Measurements from ENCODE around the gene ABHD2. TPM values are rescaled to one million over a fixed set of nuclear protein-coding genes. Genes with fewer than 3 reads are reported as not detected.
A peak's percentile ranks its signal among the peaks of the same experiment; 100 is the strongest.

ABHD2 gene
- total and polyA plus RNA-seq, 9 of the 15 experiments (the other 6 are each of a cell fraction or from before 2014, with no cell fraction given) = 16.9 to 99.8 (median 47.5) TPM

DNA sequence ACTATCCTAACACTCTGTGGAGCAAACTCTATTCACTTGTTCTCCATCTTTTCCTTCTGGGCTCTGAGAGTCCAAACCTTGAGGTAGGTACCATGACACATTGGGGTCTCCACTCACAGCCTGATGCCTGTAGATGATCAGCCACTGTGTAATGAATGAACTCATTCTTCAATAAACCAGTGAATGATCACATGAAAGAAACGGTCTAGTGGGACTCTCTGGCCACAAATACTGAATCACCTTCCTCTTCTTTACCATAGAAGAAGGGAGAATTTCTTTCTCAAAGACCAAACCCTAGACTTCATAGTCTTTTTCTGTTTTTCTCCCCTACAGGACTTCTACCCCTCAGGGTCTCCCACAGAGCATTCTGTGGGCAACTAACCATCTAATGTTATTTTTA is 20.5 kb upstream of the ABHD2 start:
- no peaks in the 10 kb centered on the region for H3K36me3 ChIP-seq (ENCODE audit: control insufficient read depth, insufficient read depth, low read length)
- BruUV-seq (replicated peaks) = no TSS peak
- H2AFZ ChIP-seq (ENCODE audit: low read depth, low read length) = no peak overlapping the region
- H3K4me3 ChIP-seq = no peak overlapping the region
- ChIA-PET CTCF (ENCODE audit: low intra/inter-chr PET ratio) (no interaction called here), POLR2A (no interaction called here)
- FAIRE-seq = no peak
- peak overlapping the region; percentile 55; the same call in 2 of the 3 replicates for H3K27ac ChIP-seq (ENCODE audit: extremely low read depth, low read depth, low read length)
- in situ Hi-C loops (cut with MboI) = no loop called here
- no peak for ATAC-seq
- no peaks in the 10 kb centered on the region for H3K79me2 ChIP-seq (ENCODE audit: control insufficient read depth, insufficient read depth, low read length)
- no peaks in the 10 kb centered on the region for H3K27me3 ChIP-seq (ENCODE audit: control insufficient read depth in 2 of 2, insufficient read depth in 2 of 2, low read length in 2 of 2)
- peaks cover 10 to 25% of the 10 kb centered on the region in 2 experiments for H3K4me1 ChIP-seq (replicated peaks in 1 of 2; ENCODE audit: control insufficient read depth in 2 of 2, insufficient read depth in 2 of 2, low read length in 2 of 2)
- H4K20me1 ChIP-seq (replicated peaks; ENCODE audit: control insufficient read depth, insufficient read depth, low read length) = no peaks in the 10 kb centered on the region
- no peak overlapping the region for H3K4me2 ChIP-seq (ENCODE audit: insufficient read depth, low read length)
- no peak overlapping the region for H3K9ac ChIP-seq (ENCODE audit: insufficient read depth in 1 of 2, low read depth in 2 of 2, low read length in 2 of 2)
- H3K9me1 ChIP-seq (ENCODE audit: control insufficient read depth, insufficient read depth, low read length) = no peaks in the 10 kb centered on the region
- peaks cover 33% of the 10 kb centered on the region for H3K9me3 ChIP-seq (replicated peaks; ENCODE audit: control insufficient read depth, insufficient read depth, low read depth, low read length)
- intact Hi-C loops (cut with micrococcal nuclease) = no loop called here
- DNase-seq (ENCODE audit: extremely low read depth in 1 of 4, low spot score in 3 of 4) = no peak
- 13% methylated on average over 1 of the region's 1 CpG for WGBS (ENCODE audit: insufficient coverage, low coverage, missing lambda C conversion rate)
- TF ChIP-seq, protein P1, sequence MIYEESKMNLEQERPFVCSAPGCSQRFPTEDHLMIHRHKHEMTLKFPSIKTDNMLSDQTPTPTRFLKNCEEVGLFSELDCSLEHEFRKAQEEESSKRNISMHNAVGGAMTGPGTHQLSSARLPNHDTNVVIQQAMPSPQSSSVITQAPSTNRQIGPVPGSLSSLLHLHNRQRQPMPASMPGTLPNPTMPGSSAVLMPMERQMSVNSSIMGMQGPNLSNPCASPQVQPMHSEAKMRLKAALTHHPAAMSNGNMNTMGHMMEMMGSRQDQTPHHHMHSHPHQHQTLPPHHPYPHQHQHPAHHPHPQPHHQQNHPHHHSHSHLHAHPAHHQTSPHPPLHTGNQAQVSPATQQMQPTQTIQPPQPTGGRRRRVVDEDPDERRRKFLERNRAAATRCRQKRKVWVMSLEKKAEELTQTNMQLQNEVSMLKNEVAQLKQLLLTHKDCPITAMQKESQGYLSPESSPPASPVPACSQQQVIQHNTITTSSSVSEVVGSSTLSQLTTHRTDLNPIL (CRISPR knock-in tag; IDR thresholded peaks at IDR 0.05) = no peak
- TF ChIP-seq HEY1 (CRISPR knock-in tag; IDR thresholded peaks at IDR 0.05; ENCODE audit: borderline replicate concordance) = no peak
- TF ChIP-seq FOXJ2 (tag; IDR thresholded peaks at IDR 0.05) = no peak
- TF ChIP-seq, protein P2, sequence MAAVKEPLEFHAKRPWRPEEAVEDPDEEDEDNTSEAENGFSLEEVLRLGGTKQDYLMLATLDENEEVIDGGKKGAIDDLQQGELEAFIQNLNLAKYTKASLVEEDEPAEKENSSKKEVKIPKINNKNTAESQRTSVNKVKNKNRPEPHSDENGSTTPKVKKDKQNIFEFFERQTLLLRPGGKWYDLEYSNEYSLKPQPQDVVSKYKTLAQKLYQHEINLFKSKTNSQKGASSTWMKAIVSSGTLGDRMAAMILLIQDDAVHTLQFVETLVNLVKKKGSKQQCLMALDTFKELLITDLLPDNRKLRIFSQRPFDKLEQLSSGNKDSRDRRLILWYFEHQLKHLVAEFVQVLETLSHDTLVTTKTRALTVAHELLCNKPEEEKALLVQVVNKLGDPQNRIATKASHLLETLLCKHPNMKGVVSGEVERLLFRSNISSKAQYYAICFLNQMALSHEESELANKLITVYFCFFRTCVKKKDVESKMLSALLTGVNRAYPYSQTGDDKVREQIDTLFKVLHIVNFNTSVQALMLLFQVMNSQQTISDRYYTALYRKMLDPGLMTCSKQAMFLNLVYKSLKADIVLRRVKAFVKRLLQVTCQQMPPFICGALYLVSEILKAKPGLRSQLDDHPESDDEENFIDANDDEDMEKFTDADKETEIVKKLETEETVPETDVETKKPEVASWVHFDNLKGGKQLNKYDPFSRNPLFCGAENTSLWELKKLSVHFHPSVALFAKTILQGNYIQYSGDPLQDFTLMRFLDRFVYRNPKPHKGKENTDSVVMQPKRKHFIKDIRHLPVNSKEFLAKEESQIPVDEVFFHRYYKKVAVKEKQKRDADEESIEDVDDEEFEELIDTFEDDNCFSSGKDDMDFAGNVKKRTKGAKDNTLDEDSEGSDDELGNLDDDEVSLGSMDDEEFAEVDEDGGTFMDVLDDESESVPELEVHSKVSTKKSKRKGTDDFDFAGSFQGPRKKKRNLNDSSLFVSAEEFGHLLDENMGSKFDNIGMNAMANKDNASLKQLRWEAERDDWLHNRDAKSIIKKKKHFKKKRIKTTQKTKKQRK (IDR thresholded peaks at IDR 0.05; ENCODE audit: borderline replicate concordance, low read depth, low read length) = no peak
- no peak for TF ChIP-seq SRSF1 (IDR thresholded peaks at IDR 0.05; ENCODE audit: low read depth, low read length)
- TF ChIP-seq, protein P3, sequence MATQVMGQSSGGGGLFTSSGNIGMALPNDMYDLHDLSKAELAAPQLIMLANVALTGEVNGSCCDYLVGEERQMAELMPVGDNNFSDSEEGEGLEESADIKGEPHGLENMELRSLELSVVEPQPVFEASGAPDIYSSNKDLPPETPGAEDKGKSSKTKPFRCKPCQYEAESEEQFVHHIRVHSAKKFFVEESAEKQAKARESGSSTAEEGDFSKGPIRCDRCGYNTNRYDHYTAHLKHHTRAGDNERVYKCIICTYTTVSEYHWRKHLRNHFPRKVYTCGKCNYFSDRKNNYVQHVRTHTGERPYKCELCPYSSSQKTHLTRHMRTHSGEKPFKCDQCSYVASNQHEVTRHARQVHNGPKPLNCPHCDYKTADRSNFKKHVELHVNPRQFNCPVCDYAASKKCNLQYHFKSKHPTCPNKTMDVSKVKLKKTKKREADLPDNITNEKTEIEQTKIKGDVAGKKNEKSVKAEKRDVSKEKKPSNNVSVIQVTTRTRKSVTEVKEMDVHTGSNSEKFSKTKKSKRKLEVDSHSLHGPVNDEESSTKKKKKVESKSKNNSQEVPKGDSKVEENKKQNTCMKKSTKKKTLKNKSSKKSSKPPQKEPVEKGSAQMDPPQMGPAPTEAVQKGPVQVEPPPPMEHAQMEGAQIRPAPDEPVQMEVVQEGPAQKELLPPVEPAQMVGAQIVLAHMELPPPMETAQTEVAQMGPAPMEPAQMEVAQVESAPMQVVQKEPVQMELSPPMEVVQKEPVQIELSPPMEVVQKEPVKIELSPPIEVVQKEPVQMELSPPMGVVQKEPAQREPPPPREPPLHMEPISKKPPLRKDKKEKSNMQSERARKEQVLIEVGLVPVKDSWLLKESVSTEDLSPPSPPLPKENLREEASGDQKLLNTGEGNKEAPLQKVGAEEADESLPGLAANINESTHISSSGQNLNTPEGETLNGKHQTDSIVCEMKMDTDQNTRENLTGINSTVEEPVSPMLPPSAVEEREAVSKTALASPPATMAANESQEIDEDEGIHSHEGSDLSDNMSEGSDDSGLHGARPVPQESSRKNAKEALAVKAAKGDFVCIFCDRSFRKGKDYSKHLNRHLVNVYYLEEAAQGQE (IDR thresholded peaks at IDR 0.05; ENCODE audit: borderline replicate concordance) = no peak
- TF ChIP-seq, protein P3 (CRISPR knock-in tag; IDR thresholded peaks at IDR 0.05; ENCODE audit: low read depth) = no peak
- TF ChIP-seq NFATC3 (IDR thresholded peaks at IDR 0.05) = no peak
- no peak for TF ChIP-seq PURB (CRISPR knock-in tag; IDR thresholded peaks at IDR 0.05; ENCODE audit: low read depth)
- no peak for TF ChIP-seq DMBX1 (CRISPR knock-in tag; IDR thresholded peaks at IDR 0.05; ENCODE audit: borderline replicate concordance)
